HCT116 (cell line): Measurements from ENCODE around the gene HVCN1. TPM values are rescaled to one million over a fixed set of nuclear protein-coding genes. Genes with fewer than 3 reads are reported as not detected.

ENCODE experiments used
- ATAC-seq: fragments of 200-7000 bp; cut with Tn5 transposase; 2 replicates; pipeline ENCODE4 v1.9.1; 2020; ENCODE audit warnings: mild to moderate bottlenecking, moderate library complexity
- BruUV-seq: library from RNA; stranded (reverse); fragments of 400-500 nt; replicated peaks from 2 replicates; lab custom pipeline; 2021; lab: Mats Ljungman, UMichigan
- CTCF ChIA-PET: fragments of 300-600 bp; sonication (Branson Sonifier 250); formaldehyde crosslinking; loops from one replicate; lab custom pipeline; 2021; ENCODE audit warnings: antibody characterized with exemption; lab: Charles Lee
- POLR2A ChIA-PET: fragments of 300-600, 350-600 bp; sonication (Branson Sonifier 250); formaldehyde crosslinking; loops from one replicate; lab custom pipeline; 2021; ENCODE audit warnings: antibody characterized with exemption; lab: Charles Lee
- RAD21 ChIA-PET, 2 experiments: fragments of 300-600 bp; sonication (Branson Sonifier 250); formaldehyde crosslinking; loops; one replicate each; lab custom pipeline; 2023; ENCODE audit warnings: low total read pairs in 2 of 2; ENCODE audit not compliant: uncharacterized antibody in 2 of 2, unreplicated experiment in 2 of 2, low non-redundant PET in 1 of 2; lab: Charles Lee
- DNase-seq: peaks from one replicate; pipeline ENCODE4 v3.0.0-alpha.2; 2010; ENCODE audit warnings: low read depth, low spot score
- H2AFZ ChIP-seq: fragments of 200-600 bp; shearing (Covaris generic), sonication (generic); 2 replicates; pipeline ENCODE4 v1.6.1; 2017; ENCODE audit warnings: low read depth, mixed run types, mixed read lengths, antibody characterized with exemption, low read length; ENCODE audit not compliant: poor library complexity, severe bottlenecking
- H3K27ac ChIP-seq: 2 replicates; pipeline ENCODE4 v1.5.1; 2012; ENCODE audit warnings: low read depth, low read length
- H3K27me3 ChIP-seq: fragments of 200-600 bp; sonication (generic); 2 replicates; pipeline ENCODE4 v1.6.1; 2016; ENCODE audit warnings: mixed run types, low read length, mixed read lengths; ENCODE audit not compliant: insufficient read depth
- H3K36me3 ChIP-seq, 2 experiments: fragments of 200-500 bp in 1 of 2; fragments of 200-600 bp in 1 of 2; sonication (Bioruptor generic) in 1 of 2; sonication (generic) in 1 of 2; 2 replicates each; pipeline versions ENCODE4 v1.5.1 to v1.6.1; 2014 to 2016; ENCODE audit warnings: low read length in 2 of 2, inconsistent platforms in 1 of 2, mixed read lengths in 1 of 2, mixed run types in 1 of 2; ENCODE audit not compliant: insufficient read depth in 2 of 2, control insufficient read depth in 1 of 2
- H3K4me1 ChIP-seq, 2 experiments: fragments of 200-600 bp in 1 of 2; sonication (generic) in 1 of 2; 2 replicates each; pipeline versions ENCODE4 v1.5.1 to v1.6.1; 2012 to 2017; ENCODE audit warnings: low read length in 2 of 2, inconsistent platforms in 1 of 2, mild to moderate bottlenecking in 1 of 2, mixed read lengths in 1 of 2, mixed run types in 1 of 2, moderate library complexity in 1 of 2; ENCODE audit not compliant: insufficient read depth in 2 of 2, control insufficient read depth in 1 of 2
- H3K4me2 ChIP-seq: fragments of 200-600 bp; sonication (generic); 2 replicates; pipeline ENCODE4 v1.6.1; 2017; ENCODE audit warnings: mixed run types, low read length, mixed read lengths
- H3K4me3 ChIP-seq, 2 experiments: fragments of 200-600 bp in 1 of 2; sonication (generic) in 1 of 2; replicated peaks in 1 of 2; 2 replicates each; pipeline ENCODE4 v1.5.1; 2011 to 2016; ENCODE audit warnings: low read length in 2 of 2, control low read depth in 1 of 2, low read depth in 1 of 2, mild to moderate bottlenecking in 1 of 2, mixed read lengths in 1 of 2, mixed run types in 1 of 2
- H3K79me2 ChIP-seq: fragments of 200-600 bp; sonication (generic); 2 replicates; pipeline ENCODE4 v1.6.1; 2017; ENCODE audit warnings: mild to moderate bottlenecking, mixed run types, low read length, moderate library complexity, mixed read lengths; ENCODE audit not compliant: insufficient read depth
- H3K9ac ChIP-seq: fragments of 200-600 bp; sonication (generic); 2 replicates; pipeline ENCODE4 v1.6.1; 2016; ENCODE audit warnings: low read length, mixed read lengths
- H3K9me2 ChIP-seq: fragments of 200-600 bp; sonication (generic), shearing (Covaris generic); 2 replicates; pipeline ENCODE4 v1.6.1; 2017; ENCODE audit warnings: mixed run types, mild to moderate bottlenecking, moderate library complexity; ENCODE audit not compliant: insufficient read depth
- H3K9me3 ChIP-seq, 2 experiments: fragments of 200-500 bp in 1 of 2; fragments of 200-600 bp in 1 of 2; sonication (Bioruptor generic) in 1 of 2; sonication (generic) in 1 of 2; 2 replicates each; pipeline ENCODE4 v1.6.1; 2014 to 2017; ENCODE audit warnings: low read length in 2 of 2, mixed read lengths in 2 of 2, inconsistent platforms in 1 of 2, low read depth in 1 of 2, mild to moderate bottlenecking in 1 of 2, mixed run types in 1 of 2, moderate library complexity in 1 of 2; ENCODE audit not compliant: control insufficient read depth in 1 of 2, insufficient read depth in 1 of 2
- H4K20me1 ChIP-seq: fragments of 200-600 bp; sonication (generic), shearing (Covaris generic); 2 replicates; pipeline ENCODE4 v1.6.1; 2017; ENCODE audit warnings: mixed run types, mild to moderate bottlenecking, moderate library complexity; ENCODE audit not compliant: insufficient read depth
- CBX3 ChIP-seq: IDR thresholded peaks from 2 replicates; pipeline ENCODE4 v1.6.1; 2012; ENCODE audit warnings: low read depth
- CEBPB ChIP-seq: IDR thresholded peaks from 2 replicates; pipeline ENCODE4 v1.6.1; 2012; ENCODE audit warnings: low read depth
- ELF1 ChIP-seq: IDR thresholded peaks from 2 replicates; pipeline ENCODE4 v1.6.1; 2012; ENCODE audit warnings: low read depth, borderline replicate concordance
- EZH2 ChIP-seq: fragments of 200-600 bp; sonication (generic); IDR thresholded peaks from 2 replicates; pipeline ENCODE4 v1.6.1; 2017; ENCODE audit warnings: antibody characterized with exemption, mixed run types
- EZH2phosphoT487 ChIP-seq: fragments of 200-600 bp; IDR thresholded peaks from 2 replicates; pipeline ENCODE4 v1.6.1; 2018; ENCODE audit warnings: antibody characterized with exemption, borderline replicate concordance
- FOSL1 ChIP-seq: IDR thresholded peaks from 2 replicates; pipeline ENCODE4 v1.6.1; 2012; ENCODE audit warnings: low read depth
- JUND ChIP-seq: IDR thresholded peaks from 2 replicates; pipeline ENCODE4 v1.6.1; 2012
- POLR2A ChIP-seq: IDR thresholded peaks from 2 replicates; pipeline ENCODE4 v1.7.0; 2011; ENCODE audit warnings: borderline replicate concordance; ENCODE audit not compliant: insufficient read depth, insufficient read length; ENCODE audit errors: extremely low read depth
- POLR2AphosphoS5 ChIP-seq: IDR thresholded peaks from 2 replicates; pipeline ENCODE4 v1.6.1; 2011; ENCODE audit warnings: mild to moderate bottlenecking, low read depth, low read length, moderate library complexity
- RAD21 ChIP-seq: IDR thresholded peaks from 2 replicates; pipeline ENCODE4 v1.6.1; 2012; ENCODE audit warnings: low read depth, mild to moderate bottlenecking
- SP1 ChIP-seq: IDR thresholded peaks from 2 replicates; pipeline ENCODE4 v1.6.1; 2012; ENCODE audit warnings: low read depth
- SRF ChIP-seq: IDR thresholded peaks from 2 replicates; pipeline ENCODE4 v1.6.1; 2012; ENCODE audit warnings: low read depth
- TCF7L2 ChIP-seq: IDR thresholded peaks from 2 replicates; pipeline ENCODE4 v1.7.0; 2011; ENCODE audit warnings: borderline replicate concordance, inconsistent platforms; ENCODE audit not compliant: insufficient read depth, insufficient read length; ENCODE audit errors: extremely low read depth
- intact Hi-C: fragments of 100-400 bp; cut with micrococcal nuclease; formaldehyde crosslinking; loops from 2 replicates; pipeline ENCODE4 v1.10.0; 2022
- total RNA-seq: library from RNA; stranded (reverse); gene quantifications from one replicate; pipeline ENCODE4 v1.2.1, GENCODE V29; 2021; ENCODE audit not compliant: unreplicated experiment
- TF ChIP-seq, protein P1 (sequence below): IDR thresholded peaks from 2 replicates; pipeline ENCODE4 v1.6.1; 2011; ENCODE audit warnings: mild to moderate bottlenecking, low read length, moderate library complexity; ENCODE audit not compliant: insufficient replicate concordance; ENCODE audit errors: extremely low read depth
- TF ChIP-seq, protein P2 (sequence below), 3 experiments: fragments of 200-600 bp in 1 of 3; sonication (generic) in 1 of 3; IDR thresholded peaks in 2 of 3; conservative IDR thresholded peaks in 1 of 3; 2 replicates each; pipeline ENCODE4 v1.5.1; 2012 to 2017; ENCODE audit warnings: low read depth in 2 of 3, low read length in 2 of 3, antibody characterized with exemption in 1 of 3, borderline replicate concordance in 1 of 3, control low read depth in 1 of 3, mild to moderate bottlenecking in 1 of 3, mixed read lengths in 1 of 3, mixed run types in 1 of 3, moderate library complexity in 1 of 3; ENCODE audit not compliant: insufficient read depth in 1 of 3
- TF ChIP-seq, protein P3 (sequence below): IDR thresholded peaks from 2 replicates; pipeline ENCODE4 v1.6.1; 2012
- TF ChIP-seq, protein P4 (sequence below): IDR thresholded peaks from 2 replicates; pipeline ENCODE4 v1.6.1; 2012

The HVCN1 gene
- total RNA-seq, 1 experiment from 2014 or later: 0.15 TPM

DNA sequence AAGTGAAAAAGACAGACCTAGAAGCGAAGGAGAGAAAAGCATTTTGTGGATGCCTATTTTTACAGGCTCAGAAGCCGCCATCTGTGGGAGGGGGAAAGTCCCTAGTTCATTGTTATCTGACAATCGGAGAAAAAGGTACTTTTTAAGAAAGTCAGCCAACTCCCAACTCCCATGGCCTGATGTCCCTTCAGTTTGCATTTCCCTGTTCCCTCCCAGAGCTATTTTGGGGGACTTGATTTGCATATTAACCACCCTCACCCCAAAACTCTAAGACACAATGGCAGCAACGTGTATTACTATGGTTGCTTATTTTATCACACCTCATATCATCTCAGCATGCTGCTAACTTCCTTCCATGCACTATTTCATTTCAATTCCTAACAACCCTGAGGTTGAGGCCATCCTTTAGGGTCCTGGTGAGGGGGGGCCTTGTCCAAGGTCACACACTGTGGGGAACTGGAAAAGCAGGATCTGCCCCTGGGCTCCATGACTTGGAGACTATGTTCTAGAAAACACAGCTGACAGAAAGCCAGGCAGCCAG lies 18.7 kb downstream of the HVCN1 start:
- BruUV-seq: no TSS peak
- DNase-seq: no peak
- intact Hi-C loops: no loop called here
- H3K27ac ChIP-seq: no peak overlapping the region
- H3K9ac ChIP-seq: no peak overlapping the region
- no peak for ATAC-seq
- POLR2A ChIA-PET: no interaction called here
- H4K20me1 ChIP-seq: no peaks in the 10 kb centered on the region
- H3K36me3 ChIP-seq: no peaks in the 10 kb centered on the region
- no peak overlapping the region for H3K4me3 ChIP-seq
- no peaks in the 10 kb centered on the region for H3K9me3 ChIP-seq
- H3K27me3 ChIP-seq: no peaks in the 10 kb centered on the region
- RAD21 ChIA-PET: no interaction called here
- no peak for TF ChIP-seq ELF1
- no peak for TF ChIP-seq JUND
- no peak overlapping the region for H3K4me2 ChIP-seq
- no peaks in the 10 kb centered on the region for H3K79me2 ChIP-seq
- H3K9me2 ChIP-seq: no peaks in the 10 kb centered on the region
- H3K4me1 ChIP-seq: no peaks in the 10 kb centered on the region
- CTCF ChIA-PET: no interaction called here
- no peak overlapping the region for H2AFZ ChIP-seq

DNA sequence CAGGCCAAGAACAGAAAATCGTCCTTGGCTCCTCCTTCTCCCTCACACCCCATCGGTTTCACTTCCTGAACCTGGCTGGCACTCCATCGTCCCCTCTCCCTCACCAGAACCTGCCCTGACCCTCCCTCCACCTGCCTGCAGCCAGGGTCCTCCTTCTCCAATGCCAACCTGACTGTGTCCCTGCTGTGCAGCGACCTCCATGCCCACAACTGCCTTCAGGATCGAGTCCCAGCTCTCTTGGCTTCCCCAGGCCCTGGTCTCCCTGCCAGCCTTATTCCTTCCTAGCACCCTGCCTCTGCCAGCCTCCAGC lies 19.8 kb downstream of the HVCN1 start:
- BruUV-seq: no TSS peak
- TF ChIP-seq POLR2AphosphoS5: no peak
- TF ChIP-seq, protein P1, sequence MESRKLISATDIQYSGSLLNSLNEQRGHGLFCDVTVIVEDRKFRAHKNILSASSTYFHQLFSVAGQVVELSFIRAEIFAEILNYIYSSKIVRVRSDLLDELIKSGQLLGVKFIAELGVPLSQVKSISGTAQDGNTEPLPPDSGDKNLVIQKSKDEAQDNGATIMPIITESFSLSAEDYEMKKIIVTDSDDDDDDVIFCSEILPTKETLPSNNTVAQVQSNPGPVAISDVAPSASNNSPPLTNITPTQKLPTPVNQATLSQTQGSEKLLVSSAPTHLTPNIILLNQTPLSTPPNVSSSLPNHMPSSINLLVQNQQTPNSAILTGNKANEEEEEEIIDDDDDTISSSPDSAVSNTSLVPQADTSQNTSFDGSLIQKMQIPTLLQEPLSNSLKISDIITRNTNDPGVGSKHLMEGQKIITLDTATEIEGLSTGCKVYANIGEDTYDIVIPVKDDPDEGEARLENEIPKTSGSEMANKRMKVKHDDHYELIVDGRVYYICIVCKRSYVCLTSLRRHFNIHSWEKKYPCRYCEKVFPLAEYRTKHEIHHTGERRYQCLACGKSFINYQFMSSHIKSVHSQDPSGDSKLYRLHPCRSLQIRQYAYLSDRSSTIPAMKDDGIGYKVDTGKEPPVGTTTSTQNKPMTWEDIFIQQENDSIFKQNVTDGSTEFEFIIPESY: no peak
- TF ChIP-seq RAD21: no peak
- TF ChIP-seq JUND: no peak
- TF ChIP-seq, protein P2, sequence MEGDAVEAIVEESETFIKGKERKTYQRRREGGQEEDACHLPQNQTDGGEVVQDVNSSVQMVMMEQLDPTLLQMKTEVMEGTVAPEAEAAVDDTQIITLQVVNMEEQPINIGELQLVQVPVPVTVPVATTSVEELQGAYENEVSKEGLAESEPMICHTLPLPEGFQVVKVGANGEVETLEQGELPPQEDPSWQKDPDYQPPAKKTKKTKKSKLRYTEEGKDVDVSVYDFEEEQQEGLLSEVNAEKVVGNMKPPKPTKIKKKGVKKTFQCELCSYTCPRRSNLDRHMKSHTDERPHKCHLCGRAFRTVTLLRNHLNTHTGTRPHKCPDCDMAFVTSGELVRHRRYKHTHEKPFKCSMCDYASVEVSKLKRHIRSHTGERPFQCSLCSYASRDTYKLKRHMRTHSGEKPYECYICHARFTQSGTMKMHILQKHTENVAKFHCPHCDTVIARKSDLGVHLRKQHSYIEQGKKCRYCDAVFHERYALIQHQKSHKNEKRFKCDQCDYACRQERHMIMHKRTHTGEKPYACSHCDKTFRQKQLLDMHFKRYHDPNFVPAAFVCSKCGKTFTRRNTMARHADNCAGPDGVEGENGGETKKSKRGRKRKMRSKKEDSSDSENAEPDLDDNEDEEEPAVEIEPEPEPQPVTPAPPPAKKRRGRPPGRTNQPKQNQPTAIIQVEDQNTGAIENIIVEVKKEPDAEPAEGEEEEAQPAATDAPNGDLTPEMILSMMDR (IDR thresholded peaks at IDR 0.05 in 2 of 3, conservative IDR thresholded peaks at IDR 0.05 in 1 of 3; ENCODE audit: borderline replicate concordance in 1 of 3, insufficient read depth in 1 of 3, low read depth in 2 of 3, low read length in 2 of 3): no peak
- no peak for TF ChIP-seq EZH2
- TF ChIP-seq SP1: no peak
- TF ChIP-seq POLR2A: no peak
- no peak for TF ChIP-seq FOSL1
- no peak for TF ChIP-seq EZH2phosphoT487
- TF ChIP-seq, protein P3, sequence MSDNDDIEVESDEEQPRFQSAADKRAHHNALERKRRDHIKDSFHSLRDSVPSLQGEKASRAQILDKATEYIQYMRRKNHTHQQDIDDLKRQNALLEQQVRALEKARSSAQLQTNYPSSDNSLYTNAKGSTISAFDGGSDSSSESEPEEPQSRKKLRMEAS: no peak
- no peak for TF ChIP-seq SRF
- TF ChIP-seq, protein P4, sequence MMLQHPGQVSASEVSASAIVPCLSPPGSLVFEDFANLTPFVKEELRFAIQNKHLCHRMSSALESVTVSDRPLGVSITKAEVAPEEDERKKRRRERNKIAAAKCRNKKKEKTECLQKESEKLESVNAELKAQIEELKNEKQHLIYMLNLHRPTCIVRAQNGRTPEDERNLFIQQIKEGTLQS: no peak
- TF ChIP-seq CEBPB: no peak
- no peak for TF ChIP-seq TCF7L2
- no peak for TF ChIP-seq CBX3
- ATAC-seq (no peak), DNase-seq (no peak)
- no peaks in the 10 kb centered on the region for H4K20me1 ChIP-seq
- no peak overlapping the region for H3K4me2 ChIP-seq
- no peaks in the 10 kb centered on the region for H3K79me2 ChIP-seq
- no peak overlapping the region for H3K27ac ChIP-seq
- H3K9me2 ChIP-seq: no peaks in the 10 kb centered on the region
- ChIA-PET POLR2A (no interaction called here), CTCF (no interaction called here), RAD21 (no interaction called here)
- no peaks in the 10 kb centered on the region for H3K27me3 ChIP-seq
- H3K4me1 ChIP-seq: no peaks in the 10 kb centered on the region
- H3K36me3 ChIP-seq: no peaks in the 10 kb centered on the region
- intact Hi-C loops: no loop called here
- H2AFZ ChIP-seq: no peak overlapping the region
- H3K9ac ChIP-seq: no peak overlapping the region
- H3K4me3 ChIP-seq: no peak overlapping the region
- H3K9me3 ChIP-seq: no peaks in the 10 kb centered on the region
